HG03025 (cell line): ENCODE results near the gene TEKTIP1.
"Not testable (repeated sequence)": the region's sequence is repeated elsewhere in the genome, so short reads cannot be mapped to it uniquely, and the experiment has no call there.

ENCODE experiments used
- ATAC-seq: cut with Tn5 transposase; IDR thresholded peaks from one replicate; pipeline ENCODE4 v1.9.1; 2021; ENCODE audit warnings: mild to moderate bottlenecking, moderate library complexity; ENCODE audit not compliant: unreplicated experiment, low FRiP score

The TEKTIP1 gene

GRCh38 chr19:3522421-3523360 is 16.3 kb upstream of the TEKTIP1 start:
- ATAC-seq = no peak

GRCh38 chr19:3523361-3524077 is 15.5 kb upstream of the TEKTIP1 start:
- no peak for ATAC-seq

- no peak for ATAC-seq
Observed at GRCh38 chr19:3524078-3524842, 14.7 kb upstream of the TEKTIP1 start.

- no peak for ATAC-seq
Observed at GRCh38 chr19:3524904-3525451, 14.0 kb upstream of the TEKTIP1 start.

- ATAC-seq = no peak
Observed at GRCh38 chr19:3526507-3527237, 12.3 kb upstream of the TEKTIP1 start.

GRCh38 chr19:3527238-3527910 is 11.6 kb upstream of the TEKTIP1 start:
- ATAC-seq = no peak

- ATAC-seq = no peak
Observed at GRCh38 chr19:3528080-3528479, 10.9 kb upstream of the TEKTIP1 start.

GRCh38 chr19:3528539-3529211 is 10.3 kb upstream of the TEKTIP1 start:
- ATAC-seq = no peak

- ATAC-seq = not testable (repeated sequence)
Observed at GRCh38 chr19:3529299-3529698, 9.7 kb upstream of the TEKTIP1 start.

GRCh38 chr19:3530389-3530788 is 8.6 kb upstream of the TEKTIP1 start:
- no peak for ATAC-seq

GRCh38 chr19:3531716-3532115 is 7.3 kb upstream of the TEKTIP1 start:
- no peak for ATAC-seq

GRCh38 chr19:3532154-3532786 is 6.7 kb upstream of the TEKTIP1 start:
- no peak for ATAC-seq

- ATAC-seq = no peak
Observed at GRCh38 chr19:3533033-3533432, 5.9 kb upstream of the TEKTIP1 start.

- ATAC-seq = no peak
Observed at GRCh38 chr19:3533563-3534216, 5.3 kb upstream of the TEKTIP1 start.

- no peak for ATAC-seq
Observed at GRCh38 chr19:3534375-3535234, 4.4 kb upstream of the TEKTIP1 start.

GRCh38 chr19:3535235-3535535 is 3.8 kb upstream of the TEKTIP1 start:
- no peak for ATAC-seq

- no peak for ATAC-seq
Observed at GRCh38 chr19:3535563-3535965, 3.4 kb upstream of the TEKTIP1 start.
